Left ventricle myocardium superior (tissue), 1 donor: ENCODE results near the gene SOX13. TPM values are rescaled to one million over a fixed set of nuclear protein-coding genes. Genes with fewer than 3 reads are reported as not detected.

Experiments
- ATAC-seq: fragments of 200-7000 bp; cut with Tn5 transposase; one replicate; pipeline ENCODE4 v1.9.1; 2020; ENCODE audit warnings: mild to moderate bottlenecking, moderate library complexity
- DNase-seq: peaks from one replicate; pipeline ENCODE4 v3.0.0-alpha.2; 2020
- intact Hi-C: fragments of 100-400 bp; cut with micrococcal nuclease; formaldehyde crosslinking; loops from one replicate; pipeline ENCODE4 v1.11.0; 2022
- total RNA-seq: library from RNA; stranded (reverse); fragmentation: NEBNext Ultra II Directional; extraction: Animal tissue kit (Norgen Biotek cat#: 25700); gene quantifications from one replicate; pipeline ENCODE4 v1.2.1, GENCODE V29; 2021
- donor health status: DM: no; HTN: yes; CAD: no; lungs with severe emphysema.

SOX13 gene
- total RNA-seq, 1 donor from 2014 or later: 12.7 TPM

DNA sequence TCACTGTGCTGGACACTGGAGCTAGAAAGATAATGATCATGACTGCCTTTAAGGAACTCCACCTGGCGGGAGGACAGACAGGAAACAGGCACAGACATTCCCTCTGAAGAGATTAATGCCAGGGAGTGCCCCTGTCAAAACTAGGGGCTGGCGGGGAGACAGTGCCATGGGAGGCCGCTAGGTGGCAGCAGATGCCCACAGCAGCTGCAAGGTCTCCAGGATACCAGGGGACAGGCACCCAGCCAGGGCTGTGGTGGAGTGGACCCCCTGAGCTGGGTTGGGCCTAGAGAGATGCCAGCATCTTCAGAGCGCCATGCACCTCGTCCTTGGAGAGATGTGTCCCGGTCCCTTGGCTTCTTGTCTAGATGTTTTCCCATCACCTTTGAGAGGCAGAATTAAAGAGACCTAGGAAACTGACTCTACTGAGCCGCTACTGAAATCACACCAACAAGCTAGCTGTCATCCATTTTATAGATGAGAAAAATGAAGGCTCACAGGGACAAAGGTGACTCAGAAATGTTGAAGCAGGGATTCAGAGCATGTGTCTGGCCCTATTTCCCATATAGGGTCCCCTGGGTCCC, 89.7 kb downstream of the SOX13 start:
- ATAC-seq (peak; percentile 92), DNase-seq (peak; percentile 88)
- intact Hi-C loops: loop anchor here (2.0 kb wide), 1 partner anchor 200 kb away; no protein-coding TSS in a partner anchor

DNA sequence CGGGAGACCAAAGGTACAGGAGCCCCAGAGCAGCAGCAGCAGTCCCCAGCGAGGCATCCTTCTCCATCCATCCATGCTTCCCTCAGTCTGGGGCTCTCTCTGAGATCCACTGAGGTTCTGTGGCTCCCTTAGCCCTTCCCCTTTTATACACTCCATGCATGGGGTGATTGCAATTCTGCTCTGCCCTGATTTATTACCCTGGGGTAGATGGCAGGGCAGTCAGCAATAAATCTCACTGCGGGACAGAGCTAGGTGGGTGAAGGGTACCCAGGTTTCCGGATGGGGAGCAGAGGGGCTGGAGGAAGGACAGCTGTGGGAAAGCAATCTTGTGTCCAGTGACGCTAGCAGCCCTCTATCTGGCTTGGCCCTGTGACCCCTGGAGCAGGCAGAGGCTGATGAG, 93.3 kb downstream of the SOX13 start, which contains the start of gene REN:
TSS of gene REN (minus strand) at position 119 of the 400 bp plus-strand sequence. CDS start at position 75, 44 bp downstream.
- ATAC-seq (no peak), DNase-seq (no peak)
- intact Hi-C loops: no loop called here

DNA sequence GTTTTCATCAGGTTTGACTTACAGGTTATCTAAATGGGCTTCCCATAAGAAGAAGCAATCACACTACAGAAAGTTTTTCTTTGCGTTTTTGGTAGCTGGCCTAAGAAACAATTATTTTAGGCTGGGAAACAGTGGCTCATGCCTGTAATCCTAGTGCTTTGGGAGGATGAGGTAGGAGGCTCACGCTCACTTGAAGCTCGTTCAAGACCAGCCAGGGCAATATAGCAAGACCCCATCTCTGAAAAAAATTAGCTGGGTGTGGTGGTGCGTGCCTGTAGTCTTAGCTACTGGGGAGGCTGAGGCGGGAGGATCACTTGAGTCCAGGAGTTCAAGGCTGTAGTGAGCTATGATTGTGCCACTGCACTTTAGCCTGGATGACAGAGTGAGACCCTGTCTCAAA, 94.8 kb downstream of the SOX13 start:
- no peak for DNase-seq
- intact Hi-C loops: no loop called here
- ATAC-seq: no peak

DNA sequence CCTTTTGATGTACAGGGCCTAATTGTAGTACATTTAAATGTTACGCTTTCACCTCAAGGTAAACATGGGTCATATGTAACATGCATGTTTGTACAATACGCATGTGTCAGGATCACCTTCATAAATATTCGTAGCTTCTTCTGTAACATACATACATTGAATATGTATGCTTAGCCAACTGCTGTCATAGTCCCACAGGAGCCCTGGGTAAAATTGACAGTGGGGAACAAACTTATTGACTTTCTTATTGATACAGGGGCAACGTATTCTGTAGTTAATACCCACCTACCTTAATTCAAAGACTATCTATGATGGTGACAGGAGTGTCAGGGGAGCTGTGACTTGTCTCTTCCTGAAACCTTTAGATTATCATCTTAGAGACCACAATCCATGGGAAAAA, 96.9 kb downstream of the SOX13 start:
- intact Hi-C loops: no loop called here
- ATAC-seq (no peak), DNase-seq (no peak)

DNA sequence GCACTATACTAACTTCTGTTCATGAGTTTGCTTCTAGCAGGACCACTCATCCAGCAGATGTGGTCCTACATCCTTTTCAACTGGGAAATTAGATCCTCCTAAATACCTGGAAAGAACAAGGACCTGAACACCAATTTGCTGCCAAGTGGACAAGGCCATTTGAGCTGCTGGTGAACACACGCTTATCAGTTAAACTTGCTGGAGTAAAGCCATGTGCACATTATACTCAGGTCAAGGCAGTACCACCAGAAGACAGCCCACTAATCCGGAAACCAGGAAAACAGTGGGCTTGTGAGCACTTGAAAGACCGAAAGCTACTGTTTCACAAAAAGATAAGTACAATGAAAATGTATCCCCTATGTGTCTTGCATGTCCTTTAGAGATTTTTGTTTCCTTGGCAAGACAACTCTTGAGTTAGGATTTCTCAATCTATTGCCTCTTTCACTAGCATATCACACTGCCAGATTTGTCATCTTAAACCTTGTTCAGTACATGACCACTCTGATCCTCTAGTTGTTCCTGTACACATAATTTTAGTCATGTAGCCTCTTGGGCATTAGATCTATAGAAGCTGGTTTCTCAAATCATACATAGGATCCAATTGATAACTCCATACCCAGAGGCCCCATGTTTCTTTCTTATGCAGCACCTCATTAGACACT, 97.7 kb downstream of the SOX13 start:
- DNase-seq: no peak
- ATAC-seq: no peak
- intact Hi-C loops: no loop called here

DNA sequence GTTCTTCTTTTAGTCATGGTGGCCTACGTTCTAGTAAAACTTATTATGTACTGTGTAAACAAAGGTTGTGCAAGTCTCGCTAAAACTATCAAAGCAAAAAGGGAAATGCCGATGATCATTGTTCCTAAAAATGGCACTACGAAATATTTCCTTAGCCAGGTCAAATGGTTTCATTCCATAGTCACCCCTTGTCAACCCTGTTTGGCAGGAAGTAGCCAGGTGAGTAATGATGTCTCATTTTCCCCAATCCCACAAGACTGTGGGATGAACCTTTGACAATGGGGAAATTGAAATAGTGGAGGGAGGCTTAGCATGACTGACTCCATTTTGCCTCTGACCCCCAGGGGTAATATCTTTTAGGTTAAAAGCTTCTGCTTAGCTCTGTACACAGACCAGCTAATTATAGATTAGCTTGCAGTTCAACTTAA, 98.8 kb downstream of the SOX13 start:
- no peak for DNase-seq
- ATAC-seq: no peak
- intact Hi-C loops: no loop called here

DNA sequence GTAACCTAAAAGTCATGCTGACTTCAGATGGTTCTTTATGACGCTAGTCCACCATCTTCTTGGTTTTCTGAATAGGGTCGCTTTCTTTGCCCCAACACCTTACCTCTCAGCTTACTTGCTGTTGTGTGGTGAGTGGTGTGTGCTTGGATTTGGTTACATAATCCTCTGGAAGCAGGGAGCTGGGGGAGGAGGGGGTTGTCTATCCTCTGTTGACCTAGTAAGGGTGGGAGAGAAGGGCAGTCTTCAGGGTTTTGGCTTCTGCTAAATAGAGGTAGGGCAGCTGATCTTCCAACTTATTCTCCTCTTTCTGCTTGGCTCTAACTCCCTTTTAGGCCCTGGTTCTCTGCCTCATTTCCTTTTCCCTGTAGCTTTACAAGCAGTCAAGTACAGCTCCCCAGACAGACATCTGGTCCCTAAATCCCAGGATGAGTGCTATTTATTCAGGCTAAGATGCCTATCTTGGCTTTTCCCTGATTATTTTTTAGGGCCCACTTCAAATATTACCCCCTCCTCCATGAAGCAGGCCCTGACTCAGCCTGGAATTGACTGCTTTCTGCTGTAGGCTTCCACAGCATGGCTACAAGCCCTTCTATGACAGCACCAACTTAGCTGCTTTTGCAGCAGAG, 99.6 kb downstream of the SOX13 start:
- intact Hi-C loops: no loop called here
- ATAC-seq: no peak
- no peak for DNase-seq

DNA sequence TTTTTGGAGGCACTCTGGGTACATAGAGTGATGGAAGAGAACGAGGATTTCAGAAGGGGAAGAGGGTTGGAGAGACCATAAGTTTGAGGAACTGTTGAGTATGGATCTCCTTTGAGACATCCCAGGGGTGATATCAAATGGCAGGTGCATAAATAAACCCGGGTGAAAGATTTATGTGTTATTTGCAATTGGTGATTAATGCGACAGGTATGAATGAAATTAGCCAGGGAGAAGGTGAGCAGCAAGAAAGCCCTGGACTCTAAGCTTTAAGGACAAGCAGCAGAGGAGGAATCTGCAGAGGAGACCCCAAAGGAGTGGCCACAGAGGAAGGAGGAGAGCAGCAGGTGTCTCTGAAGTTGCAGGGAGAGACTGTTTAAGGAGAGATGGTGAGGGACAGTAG, 102.0 kb downstream of the SOX13 start:
- intact Hi-C loops: no loop called here
- DNase-seq: no peak
- no peak for ATAC-seq

DNA sequence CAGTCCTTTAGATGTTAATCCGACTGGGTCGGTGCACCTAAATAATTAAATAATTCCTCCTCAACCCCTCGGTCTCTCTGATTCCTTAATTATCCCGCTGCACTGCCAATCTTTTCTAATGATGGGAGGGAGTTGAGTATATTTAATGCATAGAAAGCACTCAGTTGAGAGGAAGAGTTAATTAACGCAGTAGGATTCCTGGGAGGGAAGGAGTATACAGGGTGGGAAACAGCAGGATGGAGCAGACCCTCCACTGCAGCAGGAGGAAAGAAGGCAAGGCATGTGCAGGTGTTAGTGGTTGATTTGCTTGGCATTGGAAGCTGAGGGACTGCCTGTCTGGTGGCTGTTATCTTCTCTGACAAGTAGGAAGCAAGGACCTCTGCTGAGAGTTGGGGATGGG, 103.1 kb downstream of the SOX13 start:
- no peak for DNase-seq
- intact Hi-C loops: no loop called here

DNA sequence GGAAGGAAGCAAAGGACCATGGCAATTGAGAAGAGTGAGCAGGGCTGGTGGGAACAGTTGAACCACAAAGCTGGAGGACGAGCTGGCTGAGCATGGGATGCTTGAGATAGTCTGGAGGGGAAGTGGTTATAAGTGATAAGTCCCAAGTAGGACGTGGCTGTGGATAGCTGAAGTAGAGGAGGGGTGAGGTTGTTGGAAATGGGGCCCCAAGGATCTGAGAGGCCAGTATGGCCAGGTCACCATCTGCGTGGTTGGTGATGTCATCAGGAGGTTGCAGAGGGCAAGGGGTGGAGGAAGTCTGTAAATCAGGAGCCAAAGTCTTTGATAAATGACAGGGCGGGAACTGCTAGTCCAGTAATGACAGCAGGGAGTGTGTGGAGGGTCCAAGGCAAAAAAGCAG, 104.2 kb downstream of the SOX13 start:
- no peak for ATAC-seq

More for the DNA sequence above, 103.1 kb downstream of the SOX13 start:
- no peak for ATAC-seq

More for the DNA sequence above, 104.2 kb downstream of the SOX13 start:
- no peak for DNase-seq
- intact Hi-C loops: no loop called here

Other genes starting within 250 kb of the SOX13 start
- 49.2 TPM for gene SNRPE, start 211.5 kb upstream of the SOX13 start, total RNA-seq
- gene ETNK2, start 78.9 kb downstream of the SOX13 start, total RNA-seq: 3.3 TPM
- gene REN, start 93.2 kb downstream of the SOX13 start, total RNA-seq: not detected
- gene KISS1, start 123.4 kb downstream of the SOX13 start, total RNA-seq: not detected
- gene GOLT1A, start 140.9 kb downstream of the SOX13 start, total RNA-seq: not detected